GM23248 (cell line): Measurements from ENCODE around the gene STK17A. TPM values are rescaled to one million over a fixed set of nuclear protein-coding genes. Genes with fewer than 3 reads are reported as not detected.

Experiments
- DNase-seq: peaks from one replicate; pipeline ENCODE4 v3.0.0-alpha.2; 2015
- H2AFZ ChIP-seq: fragments of 200-600 bp; sonication (generic); 2 replicates; pipeline ENCODE4 v1.6.1; 2016; ENCODE audit warnings: antibody characterized with exemption
- H3F3A ChIP-seq: fragments of 200-600 bp; sonication (generic); 2 replicates; pipeline ENCODE4 v1.6.1; 2016; ENCODE audit warnings: mild to moderate bottlenecking, antibody characterized with exemption, mixed run types; ENCODE audit not compliant: insufficient read depth
- H3K27ac ChIP-seq: fragments of 200-600 bp; sonication (generic); 2 replicates; pipeline ENCODE4 v1.5.1; 2016; ENCODE audit warnings: mild to moderate bottlenecking
- H3K27me3 ChIP-seq: fragments of 200-600 bp; sonication (generic); replicated peaks from 2 replicates; pipeline ENCODE4 v1.6.1; 2016; ENCODE audit warnings: mild to moderate bottlenecking; ENCODE audit not compliant: insufficient read depth
- H3K36me3 ChIP-seq: fragments of 200-600 bp; sonication (generic); 2 replicates; pipeline ENCODE4 v1.6.1; 2016; ENCODE audit warnings: low read depth, mild to moderate bottlenecking
- H3K4me1 ChIP-seq: fragments of 200-600 bp; sonication (generic); 2 replicates; pipeline ENCODE4 v1.6.1; 2016; ENCODE audit warnings: mild to moderate bottlenecking; ENCODE audit not compliant: insufficient read depth
- H3K4me2 ChIP-seq: fragments of 200-600 bp; sonication (generic); one replicate; pipeline ENCODE4 v1.6.1; 2016; ENCODE audit warnings: mild to moderate bottlenecking; ENCODE audit not compliant: unreplicated experiment
- H3K4me3 ChIP-seq: fragments of 200-600 bp; sonication (generic); 2 replicates; pipeline ENCODE4 v1.5.1; 2016; ENCODE audit warnings: mild to moderate bottlenecking
- H3K79me2 ChIP-seq: fragments of 200-600 bp; sonication (generic); 2 replicates; pipeline ENCODE4 v1.6.1; 2016; ENCODE audit warnings: mild to moderate bottlenecking; ENCODE audit not compliant: insufficient read depth
- H3K9ac ChIP-seq: fragments of 200-600 bp; sonication (generic); 2 replicates; pipeline ENCODE4 v1.6.1; 2016; ENCODE audit warnings: mild to moderate bottlenecking
- H3K9me2 ChIP-seq: fragments of 200-600 bp; sonication (generic); 2 replicates; pipeline ENCODE4 v1.6.1; 2016; ENCODE audit warnings: mixed run types, mild to moderate bottlenecking, moderate library complexity; ENCODE audit not compliant: insufficient read depth
- H3K9me3 ChIP-seq: fragments of 200-600 bp; sonication (generic); one replicate; pipeline ENCODE4 v1.6.1; 2017; ENCODE audit warnings: low read depth
- H4K20me1 ChIP-seq: fragments of 200-600 bp; sonication (generic); 2 replicates; pipeline ENCODE4 v1.6.0; 2016; ENCODE audit not compliant: insufficient read depth
- EZH2 ChIP-seq: fragments of 200-600 bp; sonication (generic); IDR thresholded peaks from 2 replicates; pipeline ENCODE4 v1.6.1; 2018; ENCODE audit warnings: antibody characterized with exemption, mild to moderate bottlenecking; ENCODE audit not compliant: insufficient read depth, poor library complexity, severe bottlenecking
- EZH2phosphoT487 ChIP-seq: fragments of 200-600 bp; sonication (generic); IDR thresholded peaks from 2 replicates; pipeline ENCODE4 v1.6.1; 2018; ENCODE audit warnings: antibody characterized with exemption, moderate library complexity, mild to moderate bottlenecking, low read depth; ENCODE audit not compliant: insufficient read depth
- WGBS, 2 experiments: methylation state at CpG; one replicate each; pipeline ENCODE4 v1.1.6; 2015 to 2017; ENCODE audit warnings: low lambda C conversion rate in 2 of 2, low coverage in 1 of 2; ENCODE audit errors: missing lambda C conversion rate in 2 of 2; 5-methylcytosine and 5-hydroxymethylcytosine counted together
- in situ Hi-C: fragments of 300-500 bp; cut with MboI; formaldehyde crosslinking; loops from 2 replicates; pipeline ENCODE4 v1.15.0; 2020
- polyA plus RNA-seq: library from polyadenylated mRNA; unstranded; fragments of >200 nt; fragmentation: Nextera tagmentation; extraction: Ambion mirVana; gene quantifications from 2 replicates; pipeline ENCODE4 v1.2.1, GENCODE V29; 2016
- total RNA-seq: library from RNA; depleted of rRNA; stranded (reverse); fragments of >200 nt; shearing (Covaris generic); gene quantifications from 2 replicates; pipeline ENCODE4 v1.2.3, GENCODE V29; 2014; rRNA removed

Gene STK17A
- 132 and 137 TPM in 2 replicates for total RNA-seq
- polyA plus RNA-seq = 102 TPM in 2 replicates

GRCh38 chr7:43582503-43583423 lies at the start of gene STK17A:
Gene STK17A (plus strand): TSS chr7:43583108. CDS start chr7:43583244, 136 bp downstream.
- peaks cover 26% of the 10 kb centered on the region for H3F3A ChIP-seq
- H3K4me3 ChIP-seq = peak within 1 kb of the TSS; percentile 98
- peaks cover 32% of the 10 kb centered on the region for H3K4me1 ChIP-seq
- H3K9me2 ChIP-seq = no peaks in the 10 kb centered on the region
- peak; percentile 95 for DNase-seq
- H2AFZ ChIP-seq = no peak within 1 kb of the TSS
- H3K79me2 ChIP-seq = peaks cover 48% of the 10 kb centered on the region
- no peaks in the 10 kb centered on the region for H3K27me3 ChIP-seq
- WGBS, 2 experiments = 1% methylated on average over 33 to 51 of the region's 83 CpGs
- H3K36me3 ChIP-seq = no peaks in the 10 kb centered on the region
- H3K9me3 ChIP-seq = no peaks in the 10 kb centered on the region
- H4K20me1 ChIP-seq = peaks cover 7% of the 10 kb centered on the region; the same call in 1 of the 2 replicates
- H3K4me2 ChIP-seq = peak within 1 kb of the TSS; percentile 86
- TF ChIP-seq EZH2phosphoT487 = no peak
- TF ChIP-seq EZH2 = no peak
- H3K9ac ChIP-seq = peak within 1 kb of the TSS; percentile 97
- in situ Hi-C loops = loop anchor here (25.0 kb wide), 1 partner anchor 255 kb away; no protein-coding TSS in a partner anchor
- H3K27ac ChIP-seq = peak within 1 kb of the TSS; percentile 91

- Histone ChIP-seq H3K9ac (0 out of 2 replicates have a peak overlapping the region, but pooled peaks have one; percentile 0), H3K4me2 (peak overlapping the region; percentile 73), H3K9me3 (no peaks in the 10 kb centered on the region), H3K27me3 (no peaks in the 10 kb centered on the region), H3K79me2 (no peaks in the 10 kb centered on the region), H3F3A (peaks cover 30% of the 10 kb centered on the region), H3K4me3 (peak overlapping the region; percentile 36), H3K9me2 (no peaks in the 10 kb centered on the region), H3K36me3 (no peaks in the 10 kb centered on the region), H4K20me1 (no peaks in the 10 kb centered on the region), H2AFZ (no peak overlapping the region; the same call in 1 of the 2 replicates), H3K4me1 (peaks cover 50% of the 10 kb centered on the region), H3K27ac (peak overlapping the region; percentile 20; the same call in 1 of the 2 replicates)
- DNase-seq = peak; percentile 58
- 14 to 16% methylated on average over 6 of the region's 6 CpGs for WGBS, 2 experiments
- no peak for TF ChIP-seq EZH2phosphoT487
- TF ChIP-seq EZH2 = no peak
- in situ Hi-C loops = no loop called here
Measured at GRCh38 chr7:43533801-43534479, 49.0 kb upstream of the STK17A start.

DNA sequence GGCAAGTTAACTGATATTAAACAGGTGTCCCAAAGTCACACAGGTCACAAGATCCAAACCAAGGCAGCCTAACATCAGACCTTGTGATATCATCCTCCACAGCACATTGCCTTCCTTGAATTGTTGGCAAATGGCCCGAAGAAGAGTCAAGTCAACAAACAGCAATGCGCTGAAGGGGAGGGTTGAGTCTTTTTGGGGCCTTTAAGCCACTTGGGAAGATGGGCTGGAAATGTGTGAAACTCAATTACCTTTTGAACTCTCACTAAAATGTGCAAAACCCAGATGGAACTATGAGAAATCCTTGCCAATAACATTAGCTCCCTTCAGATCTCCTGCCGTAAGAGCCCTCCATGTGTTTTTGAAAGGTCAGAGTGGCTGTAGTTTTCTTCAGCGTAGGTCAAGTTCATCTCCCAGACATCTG lies 47.9 kb upstream of the STK17A start:
- Histone ChIP-seq H3K9me3 (no peaks in the 10 kb centered on the region), H3K36me3 (no peaks in the 10 kb centered on the region), H3K27me3 (no peaks in the 10 kb centered on the region), H3K9ac (no peak overlapping the region), H3F3A (peaks cover 30% of the 10 kb centered on the region), H3K4me1 (peaks cover 50% of the 10 kb centered on the region), H3K4me3 (no peak overlapping the region), H3K9me2 (no peaks in the 10 kb centered on the region), H4K20me1 (no peaks in the 10 kb centered on the region), H3K4me2 (peak overlapping the region; percentile 77), H3K27ac (peak overlapping the region; percentile 62), H3K79me2 (no peaks in the 10 kb centered on the region), H2AFZ (no peak overlapping the region)
- 53 to 61% methylated on average over 4 of the region's 4 CpGs for WGBS, 2 experiments
- peak; percentile 58 for DNase-seq
- no peak for TF ChIP-seq EZH2phosphoT487
- TF ChIP-seq EZH2 = no peak
- in situ Hi-C loops = no loop called here

DNA sequence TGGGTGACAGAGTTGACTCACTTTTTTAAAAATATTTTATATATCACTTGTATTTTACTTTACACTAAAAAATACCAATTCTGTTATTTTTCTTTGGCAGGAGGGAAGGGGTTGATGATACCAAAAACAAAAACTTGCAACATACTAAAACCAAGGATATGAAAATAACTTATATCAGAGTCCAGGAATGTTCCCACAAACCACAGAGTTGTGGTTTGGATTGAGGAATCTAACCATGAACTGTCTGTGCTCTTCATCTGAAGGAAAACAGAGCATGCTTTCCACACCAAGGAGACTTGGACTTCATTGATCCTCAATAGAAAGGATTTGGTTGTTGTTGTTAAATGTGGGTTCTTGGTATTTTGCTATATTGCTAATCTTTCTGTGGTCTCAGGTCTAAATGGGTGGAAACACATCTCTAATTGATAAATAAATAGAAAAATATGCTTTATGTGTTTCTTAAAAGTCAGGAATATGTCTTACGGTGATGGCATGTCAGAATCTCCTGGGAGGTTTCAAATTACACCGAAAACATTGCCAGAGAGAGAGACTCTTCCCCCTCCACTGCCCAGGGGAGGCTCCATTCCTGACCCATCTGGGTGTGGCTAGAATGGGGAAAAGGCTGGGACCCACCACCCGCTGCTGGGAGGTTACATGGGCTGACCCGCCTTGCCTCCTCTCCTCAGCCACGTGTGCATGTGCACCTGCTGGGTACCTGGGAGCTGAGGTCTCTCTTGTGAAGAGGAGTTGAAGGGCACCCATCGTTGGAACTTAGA lies 46.9 kb upstream of the STK17A start:
- peak; percentile 90 for DNase-seq
- in situ Hi-C loops = no loop called here
- WGBS, 2 experiments = 34 to 35% methylated on average over 6 of the region's 6 CpGs
- Histone ChIP-seq H3K27ac (peak overlapping the region; percentile 62), H3K79me2 (no peaks in the 10 kb centered on the region), H3K36me3 (no peaks in the 10 kb centered on the region), H3K9me2 (no peaks in the 10 kb centered on the region), H4K20me1 (no peaks in the 10 kb centered on the region), H3K27me3 (no peaks in the 10 kb centered on the region), H3K9ac (no peak overlapping the region), H2AFZ (no peak overlapping the region), H3F3A (peaks cover 30% of the 10 kb centered on the region), H3K4me1 (peaks cover 50% of the 10 kb centered on the region), H3K4me3 (0 out of 2 replicates have a peak overlapping the region, but pooled peaks have one; percentile 11), H3K4me2 (peak overlapping the region; percentile 77), H3K9me3 (no peaks in the 10 kb centered on the region)
- TF ChIP-seq EZH2phosphoT487 (peak; percentile 97), EZH2 (no peak)
